Measurements from ENCODE around the gene PLA2G3. TPM values are rescaled to one million over a fixed set of nuclear protein-coding genes. Genes with fewer than 3 reads are reported as not detected.

The PLA2G3 gene
- total RNA-seq, 1 experiment from 2014 or later: 8.2 TPM

DNA sequence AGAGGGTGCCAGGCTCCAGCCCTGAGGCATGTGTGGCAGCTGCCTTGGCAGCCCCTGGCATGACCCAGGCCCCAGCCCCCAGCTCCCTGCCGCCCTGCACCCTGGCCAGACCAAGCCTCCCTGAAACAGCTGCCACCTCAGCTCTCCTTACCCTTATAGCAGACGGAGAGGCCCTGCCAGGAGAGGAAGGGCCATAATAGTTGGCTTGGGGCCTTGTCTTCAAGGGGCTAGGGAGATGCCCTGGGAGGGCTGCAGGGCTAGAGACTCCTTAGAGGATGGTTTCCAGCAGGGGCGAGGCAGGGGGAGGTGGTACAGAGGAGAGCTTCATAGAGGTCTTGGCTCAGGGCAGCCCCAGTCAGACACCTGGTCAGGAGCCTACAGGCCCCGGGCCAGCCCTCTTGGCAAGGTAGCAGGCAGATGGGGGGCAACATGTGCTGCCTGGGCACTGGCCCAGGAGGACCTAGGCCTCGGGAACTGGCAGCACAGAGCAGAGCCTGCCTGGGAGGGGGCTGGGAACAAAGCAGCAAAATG is 46.2 kb downstream of the PLA2G3 start:
- Mint-ChIP-seq H3K4me3 (no peak overlapping the region), H3K4me1 (peaks cover 4 to 28% of the 10 kb centered on the region in 2 experiments), H3K9me3 (no peaks in the 10 kb centered on the region; a peak in 1 of 5 replicates), H3K27me3 (ENCODE audit: low read depth) (no peaks in the 10 kb centered on the region), H3K36me3 (ENCODE audit: insufficient read depth in 1 of 3, low read depth in 3 of 3) (peaks cover 3 to 10% (median 3%) of the 10 kb centered on the region in 3 experiments; a peak in 3 of 7 replicates), H3K27ac (no peak overlapping the region)
- no peaks in the 10 kb centered on the region for H4K20me1 ChIP-seq (ENCODE audit: control insufficient read depth, insufficient read depth, insufficient read length)
- no peak overlapping the region for H2AK5ac ChIP-seq (ENCODE audit: insufficient read length, low read length)
- H3K79me1 ChIP-seq (ENCODE audit: insufficient read depth, low read depth, low read length, poor library complexity, severe bottlenecking): no peaks in the 10 kb centered on the region
- H3K4ac ChIP-seq (ENCODE audit: low read depth, low read length): no peak overlapping the region
- DNase-seq: no peak
- H3T11ph ChIP-seq (ENCODE audit: low read length): no peak overlapping the region
- H3K23me2 ChIP-seq (ENCODE audit: insufficient read length, low read depth, low read length, poor library complexity, severe bottlenecking): peaks cover 6% of the 10 kb centered on the region
- H2BK120ac ChIP-seq (ENCODE audit: low read depth, low read length, poor library complexity, severe bottlenecking): no peak overlapping the region
- WGBS (ENCODE audit: extremely low coverage, insufficient read length, low lambda C conversion rate): no CpG with 5 or more reads among the region's 5 CpGs
- H4K91ac ChIP-seq (ENCODE audit: insufficient read length, low read depth, low read length): no peak overlapping the region
- no peak overlapping the region for H3K14ac ChIP-seq (ENCODE audit: insufficient read depth, low read length)
- no peaks in the 10 kb centered on the region for H3K79me2 ChIP-seq (ENCODE audit: insufficient read depth, low read length)
- H2BK20ac ChIP-seq (ENCODE audit: low read depth, low read length, poor library complexity, severe bottlenecking): no peak overlapping the region
- H3K56ac ChIP-seq (ENCODE audit: insufficient read length, low read depth, low read length): no peak overlapping the region
- no peak overlapping the region for H3K27ac ChIP-seq (ENCODE audit: insufficient read length, low read depth, low read length)
- TF ChIP-seq, protein P1, sequence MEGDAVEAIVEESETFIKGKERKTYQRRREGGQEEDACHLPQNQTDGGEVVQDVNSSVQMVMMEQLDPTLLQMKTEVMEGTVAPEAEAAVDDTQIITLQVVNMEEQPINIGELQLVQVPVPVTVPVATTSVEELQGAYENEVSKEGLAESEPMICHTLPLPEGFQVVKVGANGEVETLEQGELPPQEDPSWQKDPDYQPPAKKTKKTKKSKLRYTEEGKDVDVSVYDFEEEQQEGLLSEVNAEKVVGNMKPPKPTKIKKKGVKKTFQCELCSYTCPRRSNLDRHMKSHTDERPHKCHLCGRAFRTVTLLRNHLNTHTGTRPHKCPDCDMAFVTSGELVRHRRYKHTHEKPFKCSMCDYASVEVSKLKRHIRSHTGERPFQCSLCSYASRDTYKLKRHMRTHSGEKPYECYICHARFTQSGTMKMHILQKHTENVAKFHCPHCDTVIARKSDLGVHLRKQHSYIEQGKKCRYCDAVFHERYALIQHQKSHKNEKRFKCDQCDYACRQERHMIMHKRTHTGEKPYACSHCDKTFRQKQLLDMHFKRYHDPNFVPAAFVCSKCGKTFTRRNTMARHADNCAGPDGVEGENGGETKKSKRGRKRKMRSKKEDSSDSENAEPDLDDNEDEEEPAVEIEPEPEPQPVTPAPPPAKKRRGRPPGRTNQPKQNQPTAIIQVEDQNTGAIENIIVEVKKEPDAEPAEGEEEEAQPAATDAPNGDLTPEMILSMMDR (conservative IDR thresholded peaks at IDR 0.05): no peak
- 0 out of 2 replicates have a peak, but pooled peaks cover 1% of the 10 kb centered on the region for H3K4me1 ChIP-seq (ENCODE audit: insufficient read depth, low read length)
- no peak overlapping the region for H2BK5ac ChIP-seq (ENCODE audit: insufficient read length, low read length)
- no peak overlapping the region for H2AFZ ChIP-seq (ENCODE audit: low read length)
- H3K4me2 ChIP-seq (ENCODE audit: insufficient read depth, insufficient read length, low read length): no peak overlapping the region
- H3K27me3 ChIP-seq (ENCODE audit: insufficient read depth, low read length): no peaks in the 10 kb centered on the region
- H3K9ac ChIP-seq (ENCODE audit: extremely low read depth, insufficient read length, low read length): no peak overlapping the region
- H3K18ac ChIP-seq (ENCODE audit: insufficient read length, low read depth, low read length): no peak overlapping the region
- H3K23ac ChIP-seq (ENCODE audit: insufficient read length, low read depth, low read length): no peak overlapping the region
- no peak overlapping the region for H4K5ac ChIP-seq (ENCODE audit: insufficient read length, low read depth, low read length)
- no peak overlapping the region for H4K8ac ChIP-seq (replicated peaks; ENCODE audit: insufficient read length, low read depth, low read length)
- H3K9me3 ChIP-seq (ENCODE audit: control insufficient read depth, low read depth, low read length): no peaks in the 10 kb centered on the region
- no peak overlapping the region for H2BK15ac ChIP-seq (ENCODE audit: low read depth, low read length)
- H2BK12ac ChIP-seq (ENCODE audit: insufficient read length, low read depth, low read length): no peak overlapping the region
